Dermis microvascular lymphatic vessel endothelial cell (primary cell): ENCODE measurements around the gene CRAT. TPM values are rescaled to one million over a fixed set of nuclear protein-coding genes. Genes with fewer than 3 reads are reported as not detected.

ENCODE experiments used
- DNase-seq, 2 donors: peaks; one replicate each; pipeline versions ENCODE4 v3.0.0 to v3.0.0-alpha.2; 2010; ENCODE audit warnings: low read depth in 2 of 2
- total RNA-seq: library from RNA; depleted of rRNA; stranded (reverse); fragments of >200 nt; gene quantifications from 2 replicates; pipeline ENCODE4 v1.2.1, GENCODE V29; 2014

Gene CRAT
- total RNA-seq, 1 donor from 2014 or later, result 24.8 TPM

- DNase-seq, result peak in 1 of 2 donors; percentile 65
Observed at GRCh38 chr9:129111528-129112151, 1.0 kb upstream of the CRAT start.

DNA sequence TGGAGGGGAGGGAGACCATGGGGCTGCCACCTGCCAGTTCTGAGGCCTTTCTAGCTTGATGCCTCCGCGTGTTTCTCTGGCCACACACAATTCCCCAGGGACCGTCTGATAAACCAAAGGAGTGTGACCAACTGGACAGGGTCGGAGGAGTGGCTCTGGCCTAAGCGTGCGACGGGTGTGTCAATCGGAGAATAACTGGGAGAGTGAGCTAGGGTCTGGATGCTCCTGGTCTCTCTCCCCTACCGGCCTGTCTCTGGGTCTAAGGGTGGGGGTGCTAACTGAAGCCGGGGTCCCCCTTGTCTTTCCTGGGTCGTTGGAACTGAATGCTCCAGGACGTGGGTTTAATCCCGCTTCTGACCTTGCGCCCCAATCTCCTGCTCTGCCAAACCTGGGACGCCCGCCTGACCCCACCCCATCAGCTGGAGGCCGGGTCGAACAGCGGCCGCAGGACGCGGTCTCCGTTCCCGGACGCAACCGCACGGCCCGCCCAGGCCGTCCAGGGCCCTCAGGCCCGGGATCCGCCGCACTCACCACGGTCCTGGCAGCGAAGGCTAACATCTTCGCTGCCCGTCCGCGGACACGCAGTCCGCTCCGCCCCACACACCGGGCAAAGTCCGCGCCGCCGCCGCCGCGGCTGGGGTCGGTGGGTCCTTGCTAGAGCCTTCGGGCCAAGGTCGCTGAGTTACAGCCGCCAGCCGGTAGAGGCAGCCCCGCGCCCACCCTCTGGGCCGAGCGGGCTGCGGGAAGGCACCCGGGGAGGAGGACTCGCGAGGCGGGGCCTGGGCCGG lies 447 bp downstream of the CRAT start:
- peak; percentile 4 to 20 for DNase-seq

DNA sequence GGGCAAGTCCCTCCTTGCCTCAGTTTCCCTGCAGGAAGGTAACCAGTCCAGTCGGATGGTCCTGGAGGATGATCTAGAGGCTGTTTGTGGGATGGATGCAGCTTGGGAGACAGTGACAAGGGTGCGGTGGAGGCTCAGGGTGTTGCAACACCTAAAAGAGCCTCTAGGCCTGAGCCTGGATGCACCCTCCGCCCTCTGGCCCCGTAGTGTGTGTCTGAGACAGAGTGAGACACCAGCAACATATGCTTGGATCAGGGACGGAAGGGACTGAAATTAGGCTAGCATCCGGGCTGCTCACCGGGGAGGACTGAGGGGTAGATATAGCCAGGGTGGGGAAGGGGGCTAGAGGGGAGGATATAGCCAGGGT lies 1.1 kb downstream of the CRAT start:
- DNase-seq, result no peak

GRCh38 chr9:129108805-129109536 lies 1.6 kb downstream of the CRAT start:
- DNase-seq, result no peak

DNA sequence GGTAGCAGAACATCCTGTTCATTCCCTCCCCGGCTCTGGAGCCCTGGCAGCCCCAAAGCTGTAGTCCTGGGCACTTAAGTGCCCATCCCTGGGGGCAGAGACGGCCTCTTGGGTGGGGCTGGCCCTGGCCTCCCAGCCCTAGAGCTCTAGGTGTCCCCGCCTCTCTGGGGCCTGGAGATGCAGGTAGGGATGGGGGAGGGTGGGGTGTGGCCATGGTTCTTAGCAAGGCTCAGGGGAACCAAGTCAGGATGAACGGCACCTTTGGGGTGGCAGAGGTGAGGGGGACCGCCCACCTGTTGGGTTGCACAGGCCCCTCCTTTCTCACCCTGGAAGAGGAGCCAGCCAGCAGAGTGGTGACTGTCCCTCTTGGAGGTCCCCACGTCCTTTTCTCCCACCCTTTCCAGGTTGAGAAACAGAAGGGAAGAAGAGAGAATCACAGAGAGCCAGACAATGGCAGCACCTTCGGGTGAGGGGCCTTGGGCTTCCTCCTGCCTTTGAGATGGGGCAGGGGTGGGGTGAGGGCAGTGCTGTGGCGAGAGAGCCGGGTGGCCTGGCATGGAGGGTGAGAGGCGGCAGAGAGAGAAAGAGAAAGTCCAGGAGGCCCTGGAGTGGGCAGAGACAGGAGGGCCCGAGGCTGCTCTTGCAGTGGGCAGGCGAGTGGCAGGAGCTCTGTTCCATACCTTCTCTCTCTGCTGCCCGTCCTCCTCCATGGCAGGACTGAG lies 2.3 kb downstream of the CRAT start:
- no peak for DNase-seq

- no peak for DNase-seq
Observed at GRCh38 chr9:129107651-129108050, 2.9 kb downstream of the CRAT start.

DNA sequence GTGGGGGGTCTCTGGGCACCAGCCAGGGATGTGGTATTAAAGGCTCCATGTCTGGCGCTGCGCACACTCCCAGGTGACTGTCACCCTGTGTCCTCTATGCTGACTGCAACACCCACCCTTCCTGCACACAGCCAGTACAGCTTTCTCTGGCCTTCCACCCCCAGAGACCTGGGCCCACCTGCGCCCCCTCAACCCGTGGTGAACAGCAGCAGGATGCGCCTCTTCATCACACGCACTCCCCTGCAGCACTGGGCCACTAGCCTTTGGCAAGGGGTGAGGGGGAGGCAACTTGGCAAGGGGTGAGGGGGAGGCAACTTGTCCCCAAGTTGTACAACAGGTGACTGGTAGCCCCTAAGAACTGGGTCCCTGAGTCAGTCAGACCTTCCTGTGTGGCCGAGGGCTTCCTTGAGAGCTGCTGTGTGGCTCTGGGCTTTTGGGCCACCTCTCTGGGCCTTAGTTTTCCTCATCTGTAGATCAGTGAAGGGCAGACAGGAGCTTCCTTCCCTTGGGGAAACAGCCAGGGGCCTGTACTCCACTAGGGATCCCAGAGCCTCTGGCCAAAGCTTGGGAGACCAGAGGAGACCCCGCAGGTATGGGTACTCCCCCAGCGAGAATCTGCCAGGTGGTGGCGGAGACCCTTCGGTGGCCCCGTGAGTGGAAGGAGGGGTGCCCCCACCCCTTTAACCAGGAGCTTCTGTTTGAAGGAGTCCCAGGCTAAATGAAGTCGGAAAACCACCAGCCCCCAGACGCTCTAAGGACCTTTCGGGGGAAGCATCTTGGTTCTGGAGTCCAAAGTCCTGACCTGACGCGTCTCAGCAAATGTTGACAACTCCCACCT lies 4.5 kb downstream of the CRAT start:
- DNase-seq, result no peak

- DNase-seq, result no peak
Observed at GRCh38 chr9:129104051-129104450, 6.5 kb downstream of the CRAT start.

DNA sequence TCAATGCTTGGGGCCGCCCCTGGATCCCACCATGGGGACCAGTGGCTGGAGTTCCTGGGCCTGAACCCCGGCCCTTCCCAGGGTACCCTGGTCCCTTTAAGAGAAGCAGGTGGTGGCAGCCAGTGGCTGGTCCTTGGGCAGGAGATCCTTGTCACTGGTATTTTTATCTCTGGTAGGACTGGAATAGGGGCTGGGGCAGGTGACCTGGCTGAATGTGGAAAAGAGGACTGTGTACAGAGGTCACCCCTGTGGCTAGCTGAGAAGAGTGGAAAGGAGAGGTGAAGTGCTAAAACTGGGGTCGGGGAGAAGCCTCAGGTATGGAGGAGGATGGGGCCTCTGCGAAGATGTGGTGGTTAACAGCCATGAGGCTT lies 7.0 kb downstream of the CRAT start:
- DNase-seq, result no peak

GRCh38 chr9:129102791-129103594 lies 7.6 kb downstream of the CRAT start:
- peak in 1 of 2 donors; percentile 53 for DNase-seq

DNA sequence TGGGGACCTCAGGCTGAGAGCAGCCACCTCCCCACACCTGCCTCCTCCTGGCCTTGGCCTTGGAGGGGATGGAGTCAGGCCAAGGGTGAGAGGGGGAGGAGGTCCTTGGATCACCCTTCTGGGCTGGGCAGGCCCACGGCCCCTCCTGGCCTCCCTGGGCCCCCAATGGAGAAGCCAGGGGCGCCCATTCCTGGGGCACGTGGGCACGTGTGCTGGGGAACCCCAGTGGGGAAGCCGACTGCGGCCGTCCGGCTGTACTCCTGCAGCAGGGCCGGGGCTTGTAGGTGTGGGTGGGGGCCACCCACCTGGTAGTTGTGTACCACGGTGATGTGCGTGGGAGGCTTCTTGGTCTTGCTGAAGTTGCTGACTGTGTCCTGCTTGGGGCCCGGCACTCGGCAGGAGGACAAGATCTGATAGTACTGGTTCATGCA lies 8.5 kb downstream of the CRAT start:
- DNase-seq, result no peak

GRCh38 chr9:129101279-129101678 lies 9.3 kb downstream of the CRAT start:
- DNase-seq, result no peak

GRCh38 chr9:129100383-129101169 lies 10.0 kb downstream of the CRAT start:
- DNase-seq, result no peak

DNA sequence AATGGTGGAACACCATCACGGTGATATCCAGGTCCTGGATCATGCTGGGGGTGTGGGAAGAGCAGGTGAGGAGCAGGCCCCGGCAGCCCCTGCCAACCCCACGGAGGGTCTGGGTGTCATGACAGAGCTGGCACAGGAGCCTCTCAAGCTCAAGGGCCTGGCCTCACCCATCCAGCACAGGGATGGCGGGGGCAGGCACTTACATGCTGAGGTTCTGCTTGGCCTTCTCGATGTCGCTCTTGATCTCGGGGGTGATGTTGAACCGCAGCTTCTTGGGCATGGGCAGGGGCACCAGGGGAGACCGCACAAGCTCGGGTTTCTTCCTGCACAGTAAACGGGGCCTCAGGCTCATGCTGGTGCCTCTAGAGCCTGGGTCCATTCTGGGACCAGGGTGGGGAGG lies 12.3 kb downstream of the CRAT start:
- no peak for DNase-seq

DNA sequence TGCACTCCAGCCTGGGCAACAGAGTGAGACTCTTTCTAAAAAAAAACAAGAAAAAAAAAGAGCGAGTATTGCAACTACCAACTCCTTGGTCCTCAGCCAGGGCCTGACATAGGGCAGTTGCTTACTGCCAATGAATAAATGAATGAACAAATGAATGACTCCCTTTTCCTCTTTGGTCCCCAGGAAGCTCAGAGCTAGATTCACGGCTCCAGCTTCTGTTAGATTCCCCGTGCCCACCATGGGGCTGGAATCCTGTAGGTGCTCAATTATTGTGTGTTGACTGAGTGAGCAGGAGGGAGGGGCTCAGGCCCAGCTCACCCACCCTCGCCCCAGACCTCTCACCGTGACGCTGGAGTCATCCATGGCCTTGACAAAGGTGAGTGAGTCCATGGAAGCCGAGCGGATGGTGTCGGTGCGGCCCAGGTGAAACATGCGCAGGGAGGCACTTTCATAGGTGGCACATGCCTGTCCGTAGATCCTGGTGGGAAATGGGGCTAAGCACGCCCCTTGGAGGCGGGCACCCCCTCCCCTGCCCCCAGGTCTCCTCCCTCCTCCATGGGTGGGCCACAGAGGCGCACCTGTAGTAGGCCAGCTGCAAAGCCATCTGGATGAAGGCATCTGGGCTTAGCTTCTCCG lies 12.8 kb downstream of the CRAT start:
- no peak for DNase-seq

- no peak for DNase-seq
Observed at GRCh38 chr9:129095908-129096307, 14.7 kb downstream of the CRAT start.

- no peak for DNase-seq
Observed at GRCh38 chr9:129095170-129095667, 15.4 kb downstream of the CRAT start.

DNA sequence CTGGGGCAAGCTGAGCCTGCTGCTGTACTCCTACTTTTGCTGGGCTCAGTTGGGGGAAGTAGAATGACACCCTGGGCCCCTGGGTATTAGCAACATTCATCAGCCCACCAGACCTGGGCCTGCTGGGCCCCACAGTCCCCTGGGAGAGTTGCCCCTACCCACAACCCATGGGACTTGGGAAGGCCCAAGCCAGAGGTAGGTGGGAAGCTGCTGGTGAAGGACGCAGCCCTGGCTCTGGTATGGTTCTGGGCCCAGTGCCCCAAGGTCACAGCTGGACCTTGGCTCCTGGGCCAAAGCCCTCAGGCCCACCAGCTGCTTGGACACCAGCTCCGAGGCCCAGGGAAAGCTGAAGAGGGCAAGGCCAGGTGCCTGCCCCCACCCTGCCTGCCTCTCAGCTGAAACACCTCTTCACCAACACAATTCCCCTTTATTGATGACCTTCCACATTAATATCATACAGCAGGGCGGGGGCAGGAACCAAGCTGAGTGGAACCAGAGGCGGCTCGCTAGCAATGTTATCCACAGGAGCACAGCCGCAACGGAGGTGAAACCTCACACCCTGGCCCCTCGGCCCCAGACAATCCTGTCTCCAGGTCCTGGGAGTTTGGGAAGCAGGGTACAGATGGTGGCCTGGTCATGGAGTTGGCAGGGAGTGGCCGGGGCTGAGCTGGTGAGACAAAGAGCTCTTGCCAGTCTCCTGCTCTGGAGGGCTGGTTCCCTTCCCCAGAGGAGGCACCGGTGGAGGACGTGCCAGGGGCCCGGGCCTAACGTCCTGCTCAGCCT lies 16.0 kb downstream of the CRAT start:
- DNase-seq, result no peak
